Liver (tissue), 9 donors: ENCODE results near the gene KTN1. TPM values are rescaled to one million over a fixed set of nuclear protein-coding genes. Genes with fewer than 3 reads are reported as not detected.

Experiments
- DNase-seq: peaks from one replicate; pipeline ENCODE4 v3.0.0-alpha.2; 2017; ENCODE audit warnings: low spot score
- H3K27ac ChIP-seq, 2 donors: one replicate each; pipeline ENCODE4 v1.7.0; 2013; ENCODE audit warnings: inconsistent platforms in 2 of 2, low read length in 2 of 2, control low read depth in 1 of 2, low read depth in 1 of 2, mild to moderate bottlenecking in 1 of 2
- H3K27me3 ChIP-seq, 4 donors: one replicate each; pipeline versions ENCODE4 v1.6.1 to v1.7.0; 2013; ENCODE audit warnings: low read length in 3 of 4, inconsistent platforms in 1 of 4, mild to moderate bottlenecking in 1 of 4, moderate library complexity in 1 of 4; ENCODE audit not compliant: control insufficient read depth in 4 of 4, insufficient read depth in 4 of 4
- H3K36me3 ChIP-seq, 4 donors: one replicate each; pipeline versions ENCODE4 v1.6.1 to v1.7.0; 2013; ENCODE audit warnings: low read length in 3 of 4, mild to moderate bottlenecking in 3 of 4, low read depth in 1 of 4, moderate library complexity in 1 of 4; ENCODE audit not compliant: control insufficient read depth in 4 of 4, insufficient read depth in 3 of 4
- H3K4me1 ChIP-seq, 4 donors: one replicate each; pipeline versions ENCODE4 v1.6.1 to v1.7.0; 2013; ENCODE audit warnings: low read length in 3 of 4, mild to moderate bottlenecking in 3 of 4, moderate library complexity in 1 of 4; ENCODE audit not compliant: control insufficient read depth in 4 of 4, insufficient read depth in 4 of 4
- H3K4me3 ChIP-seq, 3 donors: one replicate each; pipeline versions ENCODE4 v1.6.1 to v1.7.0; 2013; ENCODE audit warnings: low read length in 3 of 3, control low read depth in 1 of 3, low read depth in 1 of 3, mild to moderate bottlenecking in 1 of 3
- H3K9ac ChIP-seq, 2 donors: one replicate each; pipeline ENCODE4 v1.7.0; 2013; ENCODE audit warnings: low read length in 2 of 2, mild to moderate bottlenecking in 2 of 2, moderate library complexity in 2 of 2, control low read depth in 1 of 2, low read depth in 1 of 2
- H3K9me3 ChIP-seq, 4 donors: one replicate each; pipeline versions ENCODE4 v1.6.1 to v1.7.0; 2013; ENCODE audit warnings: low read length in 3 of 4; ENCODE audit not compliant: control insufficient read depth in 4 of 4
- ATF3 ChIP-seq: IDR thresholded peaks from 2 replicates; pipeline ENCODE4 v1.6.1; 2016; ENCODE audit warnings: antibody characterized with exemption
- CTCF ChIP-seq: fragments of 150-350 bp; IDR thresholded peaks from 2 replicates; pipeline ENCODE4 v1.5.1; 2017; ENCODE audit warnings: improper control_type of control experiment, low read depth, low read length; ENCODE audit not compliant: missing input control
- EGR1 ChIP-seq, 2 donors: IDR thresholded peaks; 2 replicates each; pipeline ENCODE4 v1.6.1; 2016 to 2018; ENCODE audit warnings: antibody characterized with exemption in 2 of 2, low read depth in 2 of 2
- FOXA1 ChIP-seq: IDR thresholded peaks from 2 replicates; pipeline ENCODE4 v1.6.1; 2016; ENCODE audit warnings: antibody characterized with exemption
- FOXA2 ChIP-seq: IDR thresholded peaks from 2 replicates; pipeline ENCODE4 v1.6.1; 2016; ENCODE audit warnings: antibody characterized with exemption
- GABPA ChIP-seq, 2 donors: IDR thresholded peaks in 1 of 2; conservative IDR thresholded peaks in 1 of 2; 2 replicates each; pipeline ENCODE4 v1.6.1; 2016; ENCODE audit warnings: antibody characterized with exemption in 2 of 2, mild to moderate bottlenecking in 1 of 2, moderate library complexity in 1 of 2
- HNF4A ChIP-seq, 2 donors: conservative IDR thresholded peaks; 2 replicates each; pipeline ENCODE4 v1.6.1; 2016; ENCODE audit warnings: antibody characterized with exemption in 2 of 2, mild to moderate bottlenecking in 2 of 2
- HNF4G ChIP-seq: IDR thresholded peaks from 2 replicates; pipeline ENCODE4 v1.6.1; 2016; ENCODE audit warnings: antibody characterized with exemption
- JUND ChIP-seq, 2 donors: IDR thresholded peaks; 2 replicates each; pipeline ENCODE4 v1.6.1; 2016; ENCODE audit warnings: antibody characterized with exemption in 2 of 2
- MAX ChIP-seq: IDR thresholded peaks from 2 replicates; pipeline ENCODE4 v1.6.1; 2016; ENCODE audit warnings: antibody characterized with exemption
- NR2F2 ChIP-seq: IDR thresholded peaks from 2 replicates; pipeline ENCODE4 v1.6.1; 2016; ENCODE audit warnings: antibody characterized with exemption
- RAD21 ChIP-seq, 2 donors: IDR thresholded peaks; 2 replicates each; pipeline ENCODE4 v1.6.1; 2016; ENCODE audit warnings: antibody characterized with exemption in 2 of 2, mild to moderate bottlenecking in 2 of 2
- RXRA ChIP-seq, 2 donors: IDR thresholded peaks; 2 replicates each; pipeline ENCODE4 v1.6.1; 2017 to 2018; ENCODE audit warnings: antibody characterized with exemption in 2 of 2, mild to moderate bottlenecking in 1 of 2
- SP1 ChIP-seq: IDR thresholded peaks from 2 replicates; pipeline ENCODE4 v1.6.1; 2018; ENCODE audit warnings: antibody characterized with exemption, mild to moderate bottlenecking
- TAF1 ChIP-seq: conservative IDR thresholded peaks from 2 replicates; pipeline ENCODE4 v1.6.1; 2016; ENCODE audit warnings: antibody characterized with exemption, mild to moderate bottlenecking
- YY1 ChIP-seq: IDR thresholded peaks from 2 replicates; pipeline ENCODE4 v1.6.1; 2016; ENCODE audit warnings: antibody characterized with exemption, mild to moderate bottlenecking
- ZBTB33 ChIP-seq: IDR thresholded peaks from 2 replicates; pipeline ENCODE4 v1.6.1; 2016; ENCODE audit warnings: antibody characterized with exemption
- WGBS: extraction: QIAGEN DNeasy Blood & Tissue Kit; methylation state at CpG from one replicate; pipeline ENCODE4 v1.1.7; 2013; 5-methylcytosine and 5-hydroxymethylcytosine counted together
- polyA plus RNA-seq, 2 donors: library from polyadenylated mRNA; stranded (reverse) in 1 of 2; unstranded in 1 of 2; fragments of 200-250 nt in 1 of 2; fragments of >200 nt in 1 of 2; fragmentation: Nextera tagmentation in 1 of 2; extraction: Ambion mirVana in 1 of 2; gene quantifications; one replicate each; pipeline versions ENCODE4 v1.2.1 to v1.2.3, GENCODE V29; 2013 to 2015
- total RNA-seq, 2 donors: library from RNA; depleted of rRNA; stranded (reverse); fragments of >200 nt; gene quantifications; one replicate each; pipeline ENCODE4 v1.2.3, GENCODE V29; 2014
- donor health status: healthy.
- donor health status: healthy.
- donor health status: healthy.
- donor health status: healthy.
- donor health status: healthy.

KTN1 gene
- total and polyA plus RNA-seq, 4 donors, result 34.9 to 141 (median 59.6) TPM

GRCh38 chr14:55605793-55606192 lies 25.8 kb downstream of the KTN1 start (continued):
- TF ChIP-seq CTCF (no peak), FOXA2 (no peak)

GRCh38 chr14:55607386-55607785 lies 27.4 kb downstream of the KTN1 start:
- Histone ChIP-seq H3K36me3 (no peaks in the 10 kb centered on the region), H3K9me3 (no peaks in the 10 kb centered on the region), H3K4me1 (peaks cover 0 to 7% (median 2%) of the 10 kb centered on the region in 4 donors), H3K27ac (no peak overlapping the region), H3K4me3 (no peak overlapping the region), H3K27me3 (no peaks in the 10 kb centered on the region), H3K9ac (no peak overlapping the region)
- TF ChIP-seq FOXA1 (no peak), NR2F2 (no peak), GABPA (IDR thresholded peaks at IDR 0.05 in 1 of 2, conservative IDR thresholded peaks at IDR 0.05 in 1 of 2) (no peak), CTCF (no peak), ZBTB33 (no peak), MAX (no peak), ATF3 (no peak), SP1 (no peak), JUND (IDR thresholded peaks at IDR 0.05) (no peak), YY1 (no peak), FOXA2 (no peak), HNF4G (no peak), RXRA (IDR thresholded peaks at IDR 0.05) (no peak), TAF1 (no peak), EGR1 (IDR thresholded peaks at IDR 0.05; ENCODE audit: low read depth in 2 of 2) (no peak), HNF4A (conservative IDR thresholded peaks at IDR 0.05) (no peak)
- WGBS, result 87% methylated on average over 3 of the region's 3 CpGs
- no peak for DNase-seq

- H3K36me3 ChIP-seq, result peaks cover 0 to 3% (median 0%) of the 10 kb centered on the region in 4 donors
- H3K9me3 ChIP-seq, result no peaks in the 10 kb centered on the region
- peaks cover 0 to 7% (median 1%) of the 10 kb centered on the region in 4 donors for H3K4me1 ChIP-seq
- no peak for DNase-seq
- no peak overlapping the region for H3K27ac ChIP-seq
- no peak overlapping the region for H3K4me3 ChIP-seq
- no peak overlapping the region for H3K9ac ChIP-seq
- no peaks in the 10 kb centered on the region for H3K27me3 ChIP-seq
- WGBS, result 91% methylated on average over 4 of the region's 4 CpGs
- no peak for TF ChIP-seq SP1
- TF ChIP-seq FOXA1, result no peak
- TF ChIP-seq RAD21 (IDR thresholded peaks at IDR 0.05), result no peak
- no peak for TF ChIP-seq JUND (IDR thresholded peaks at IDR 0.05)
- no peak for TF ChIP-seq TAF1
- TF ChIP-seq MAX, result no peak
Measured at GRCh38 chr14:55609681-55610080, 29.7 kb downstream of the KTN1 start.
